Loucy (cell line): ENCODE measurements around the gene NDUFV1.

ENCODE experiments used
- H2AFZ ChIP-seq: fragments of 200-600 bp; sonication (generic); 2 replicates; pipeline ENCODE4 v1.6.0; 2016; ENCODE audit warnings: antibody characterized with exemption, mild to moderate bottlenecking, low read length, moderate library complexity
- H3F3A ChIP-seq: fragments of 200-600 bp; 2 replicates; pipeline ENCODE4 v1.6.0; 2016; ENCODE audit warnings: antibody characterized with exemption, low read depth, mild to moderate bottlenecking
- H3K27me3 ChIP-seq: fragments of 200-600 bp; sonication (generic); 2 replicates; pipeline ENCODE4 v1.6.1; 2014; ENCODE audit warnings: low read length, mild to moderate bottlenecking; ENCODE audit not compliant: insufficient read depth, poor library complexity, severe bottlenecking
- H3K36me3 ChIP-seq: fragments of 200-600 bp; sonication (generic); 2 replicates; pipeline ENCODE4 v1.6.1; 2016; ENCODE audit warnings: low read length; ENCODE audit not compliant: insufficient read depth
- H3K4me1 ChIP-seq: fragments of 200-600 bp; sonication (generic); 2 replicates; pipeline ENCODE4 v1.5.1; 2014; ENCODE audit warnings: low read length, mild to moderate bottlenecking; ENCODE audit not compliant: insufficient read depth, poor library complexity, severe bottlenecking
- H3K4me2 ChIP-seq: fragments of 200-600 bp; sonication (generic); 2 replicates; pipeline ENCODE4 v1.6.0; 2014; ENCODE audit warnings: antibody characterized with exemption, low read length, low read depth, mild to moderate bottlenecking; ENCODE audit not compliant: poor library complexity, severe bottlenecking
- H3K4me3 ChIP-seq: fragments of 200-600 bp; sonication (generic); 2 replicates; pipeline ENCODE4 v1.5.1; 2014; ENCODE audit warnings: low read length, mild to moderate bottlenecking, mixed read lengths; ENCODE audit not compliant: poor library complexity, severe bottlenecking
- H3K79me2 ChIP-seq: fragments of 200-600 bp; sonication (generic); 2 replicates; pipeline ENCODE4 v1.6.1; 2014; ENCODE audit warnings: low read length; ENCODE audit not compliant: insufficient read depth
- H3K9ac ChIP-seq: fragments of 200-600 bp; sonication (generic); 2 replicates; pipeline ENCODE4 v1.6.0; 2014; ENCODE audit warnings: mild to moderate bottlenecking, low read depth, low read length, moderate library complexity; ENCODE audit not compliant: poor library complexity, severe bottlenecking
- H3K9me2 ChIP-seq: fragments of 200-600 bp; sonication (generic); replicated peaks from 2 replicates; pipeline ENCODE4 v1.6.1; 2016; ENCODE audit warnings: low read depth, low read length, mixed read lengths
- H3K9me3 ChIP-seq: fragments of 200-600 bp; sonication (generic); 2 replicates; pipeline ENCODE4 v1.6.1; 2014; ENCODE audit warnings: mild to moderate bottlenecking, antibody characterized with exemption, low read length, low read depth; ENCODE audit not compliant: insufficient read depth
- H4K20me1 ChIP-seq: fragments of 200-600 bp; sonication (generic); 2 replicates; pipeline ENCODE4 v1.6.0; 2014; ENCODE audit warnings: antibody characterized with exemption, low read length, mild to moderate bottlenecking; ENCODE audit not compliant: insufficient read depth, poor library complexity, severe bottlenecking
- CTCF ChIP-seq: fragments of 200-600 bp; sonication (generic); conservative IDR thresholded peaks from 2 replicates; pipeline ENCODE4 v1.5.1; 2014; ENCODE audit warnings: mild to moderate bottlenecking, antibody characterized with exemption, low read length
- EZH2phosphoT487 ChIP-seq: fragments of 200-600 bp; IDR thresholded peaks from 2 replicates; pipeline ENCODE4 v1.6.1; 2018; ENCODE audit warnings: antibody characterized with exemption, mild to moderate bottlenecking, moderate library complexity, borderline replicate concordance

The NDUFV1 gene

GRCh38 chr11:67582011-67582410 lies 24.7 kb upstream of the NDUFV1 start:
- Histone ChIP-seq H3K79me2 (peaks cover 45% of the 10 kb centered on the region), H3K9me3 (no peaks in the 10 kb centered on the region), H3K4me2 (peak overlapping the region; percentile 50), H4K20me1 (peaks cover 33% of the 10 kb centered on the region), H3K4me1 (peaks cover 59% of the 10 kb centered on the region), H3K27me3 (peaks cover 7% of the 10 kb centered on the region), H3F3A (no peaks in the 10 kb centered on the region; the same call in 1 of the 2 replicates), H3K4me3 (peak overlapping the region; percentile 51), H3K36me3 (peaks cover 26% of the 10 kb centered on the region), H3K9ac (peak overlapping the region; percentile 32), H2AFZ (no peak overlapping the region), H3K9me2 (no peaks in the 10 kb centered on the region)
- TF ChIP-seq EZH2phosphoT487 (no peak), CTCF (no peak)

DNA sequence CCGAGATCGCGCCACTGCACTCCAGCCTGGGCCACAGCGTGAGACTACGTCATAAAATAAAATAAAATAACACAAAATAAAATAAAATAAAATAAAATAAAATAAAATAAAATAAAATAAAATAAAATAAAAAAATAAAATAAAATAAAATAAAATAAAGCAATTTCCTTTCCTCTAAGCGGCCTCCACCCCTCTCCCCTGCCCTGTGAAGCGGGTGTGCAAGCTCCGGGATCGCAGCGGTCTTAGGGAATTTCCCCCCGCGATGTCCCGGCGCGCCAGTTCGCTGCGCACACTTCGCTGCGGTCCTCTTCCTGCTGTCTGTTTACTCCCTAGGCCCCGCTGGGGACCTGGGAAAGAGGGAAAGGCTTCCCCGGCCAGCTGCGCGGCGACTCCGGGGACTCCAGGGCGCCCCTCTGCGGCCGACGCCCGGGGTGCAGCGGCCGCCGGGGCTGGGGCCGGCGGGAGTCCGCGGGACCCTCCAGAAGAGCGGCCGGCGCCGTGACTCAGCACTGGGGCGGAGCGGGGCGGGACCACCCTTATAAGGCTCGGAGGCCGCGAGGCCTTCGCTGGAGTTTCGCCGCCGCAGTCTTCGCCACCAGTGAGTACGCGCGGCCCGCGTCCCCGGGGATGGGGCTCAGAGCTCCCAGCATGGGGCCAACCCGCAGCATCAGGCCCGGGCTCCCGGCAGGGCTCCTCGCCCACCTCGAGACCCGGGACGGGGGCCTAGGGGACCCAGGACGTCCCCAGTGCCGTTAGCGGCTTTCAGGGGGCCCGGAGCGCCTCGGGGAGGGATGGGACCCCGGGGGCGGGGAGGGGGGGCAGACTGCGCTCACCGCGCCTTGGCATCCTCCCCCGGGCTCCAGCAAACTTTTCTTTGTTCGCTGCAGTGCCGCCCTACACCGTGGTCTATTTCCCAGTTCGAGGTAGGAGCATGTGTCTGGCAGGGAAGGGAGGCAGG lies 23.2 kb upstream of the NDUFV1 start, which contains the start of gene GSTP1:
Gene GSTP1 (plus strand): TSS at position 566 of the 958 bp plus-strand sequence. CDS start 32 bp downstream, at position 598.
- peaks cover 55% of the 10 kb centered on the region for H3K4me1 ChIP-seq
- peaks cover 5% of the 10 kb centered on the region; the same call in 1 of the 2 replicates for H3F3A ChIP-seq
- TF ChIP-seq CTCF: peak; percentile 63
- no peak for TF ChIP-seq EZH2phosphoT487
- H3K4me3 ChIP-seq: peak within 1 kb of the TSS; percentile 92
- peak within 1 kb of the TSS; percentile 99 for H3K9ac ChIP-seq
- peaks cover 7% of the 10 kb centered on the region for H3K27me3 ChIP-seq
- peak within 1 kb of the TSS; percentile 99 for H3K4me2 ChIP-seq
- no peaks in the 10 kb centered on the region for H3K9me3 ChIP-seq
- H2AFZ ChIP-seq: no peak within 1 kb of the TSS
- peaks cover 45% of the 10 kb centered on the region for H4K20me1 ChIP-seq
- H3K9me2 ChIP-seq: no peaks in the 10 kb centered on the region
- H3K79me2 ChIP-seq: peaks cover 57% of the 10 kb centered on the region
- H3K36me3 ChIP-seq: peaks cover 39% of the 10 kb centered on the region

DNA sequence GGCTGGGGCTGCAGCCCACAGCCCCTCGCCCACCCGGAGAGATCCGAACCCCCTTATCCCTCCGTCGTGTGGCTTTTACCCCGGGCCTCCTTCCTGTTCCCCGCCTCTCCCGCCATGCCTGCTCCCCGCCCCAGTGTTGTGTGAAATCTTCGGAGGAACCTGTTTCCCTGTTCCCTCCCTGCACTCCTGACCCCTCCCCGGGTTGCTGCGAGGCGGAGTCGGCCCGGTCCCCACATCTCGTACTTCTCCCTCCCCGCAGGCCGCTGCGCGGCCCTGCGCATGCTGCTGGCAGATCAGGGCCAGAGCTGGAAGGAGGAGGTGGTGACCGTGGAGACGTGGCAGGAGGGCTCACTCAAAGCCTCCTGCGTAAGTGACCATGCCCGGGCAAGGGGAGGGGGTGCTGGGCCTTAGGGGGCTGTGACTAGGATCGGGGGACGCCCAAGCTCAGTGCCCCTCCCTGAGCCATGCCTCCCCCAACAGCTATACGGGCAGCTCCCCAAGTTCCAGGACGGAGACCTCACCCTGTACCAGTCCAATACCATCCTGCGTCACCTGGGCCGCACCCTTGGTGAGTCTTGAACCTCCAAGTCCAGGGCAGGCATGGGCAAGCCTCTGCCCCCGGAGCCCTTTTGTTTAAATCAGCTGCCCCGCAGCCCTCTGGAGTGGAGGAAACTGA lies 22.4 kb upstream of the NDUFV1 start:
- TF ChIP-seq EZH2phosphoT487 (no peak), CTCF (no peak)
- H3K9ac ChIP-seq: peak overlapping the region; percentile 99
- peaks cover 7% of the 10 kb centered on the region for H3K27me3 ChIP-seq
- no peaks in the 10 kb centered on the region for H3K9me3 ChIP-seq
- H4K20me1 ChIP-seq: peaks cover 45% of the 10 kb centered on the region
- peak overlapping the region; percentile 99 for H3K4me2 ChIP-seq
- peaks cover 57% of the 10 kb centered on the region for H3K79me2 ChIP-seq
- no peak overlapping the region for H2AFZ ChIP-seq
- no peaks in the 10 kb centered on the region for H3K9me2 ChIP-seq
- H3K4me1 ChIP-seq: peaks cover 50% of the 10 kb centered on the region
- H3K36me3 ChIP-seq: peaks cover 45% of the 10 kb centered on the region
- H3K4me3 ChIP-seq: peak overlapping the region; percentile 92
- H3F3A ChIP-seq: peaks cover 5% of the 10 kb centered on the region; the same call in 1 of the 2 replicates
